HepG2 (cell line): ENCODE measurements around the gene LRRFIP2. TPM values are rescaled to one million over a fixed set of nuclear protein-coding genes. Genes with fewer than 3 reads are reported as not detected.

Experiments used
- ADNP ChIP-seq: sonication (generic); formaldehyde crosslinking; IDR thresholded peaks from 2 replicates; pipeline ENCODE4 v1.4.0; 2020; ENCODE audit warnings: missing genetic modification reagents
- ARNTL ChIP-seq: sonication (generic); formaldehyde crosslinking; IDR thresholded peaks from 2 replicates; pipeline ENCODE4 v1.4.0; 2020; ENCODE audit warnings: mild to moderate bottlenecking, missing genetic modification reagents
- ATRX ChIP-seq: sonication (generic); formaldehyde crosslinking; IDR thresholded peaks from 2 replicates; pipeline ENCODE4 v1.4.0; 2020; ENCODE audit warnings: missing genetic modification reagents, borderline replicate concordance
- BCL6 ChIP-seq: IDR thresholded peaks from 2 replicates; pipeline ENCODE4 v1.6.1; 2016; ENCODE audit warnings: missing genetic modification reagents, missing compliant biosample characterization
- CBX5 ChIP-seq: sonication (generic); formaldehyde crosslinking; IDR thresholded peaks from 2 replicates; pipeline ENCODE4 v1.4.0; 2020; ENCODE audit warnings: missing genetic modification reagents, borderline replicate concordance
- ELF4 ChIP-seq: sonication (generic); formaldehyde crosslinking; IDR thresholded peaks from 2 replicates; pipeline ENCODE4 v1.5.0; 2020; ENCODE audit warnings: missing genetic modification reagents, mild to moderate bottlenecking, moderate library complexity, borderline replicate concordance
- FOSL1 ChIP-seq: sonication (generic); formaldehyde crosslinking; IDR thresholded peaks from 2 replicates; pipeline ENCODE4 v1.9.0; 2021; ENCODE audit warnings: missing genetic modification reagents, borderline replicate concordance
- FOXA1 ChIP-seq, 2 experiments: fragments of 450-650 bp in 1 of 2; sonication (generic) in 1 of 2; formaldehyde crosslinking in 1 of 2; IDR thresholded peaks; 2 replicates each; pipeline versions ENCODE4 v1.4.0 to v1.6.1; 2016 to 2020; ENCODE audit warnings: missing genetic modification reagents in 1 of 2
- FOXA3 ChIP-seq: IDR thresholded peaks from 2 replicates; pipeline ENCODE4 v1.6.1; 2016; ENCODE audit warnings: missing genetic modification reagents, missing compliant biosample characterization
- HMG20A ChIP-seq: IDR thresholded peaks from 2 replicates; pipeline ENCODE4 v1.6.1; 2016; ENCODE audit warnings: borderline replicate concordance
- HNRNPLL ChIP-seq: fragments of 200-400 bp; formaldehyde crosslinking; IDR thresholded peaks from 2 replicates; pipeline ENCODE4 v1.6.1; 2017; ENCODE audit warnings: mild to moderate bottlenecking, low read depth, low read length; ENCODE audit not compliant: poor library complexity, severe bottlenecking
- HOXA7 ChIP-seq: sonication (generic); formaldehyde crosslinking; IDR thresholded peaks from 2 replicates; pipeline ENCODE4 v1.8.1; 2022; ENCODE audit warnings: mild to moderate bottlenecking, missing genetic modification reagents, moderate library complexity
- KDM2A ChIP-seq: sonication (generic); formaldehyde crosslinking; IDR thresholded peaks from 2 replicates; pipeline ENCODE4 v1.4.0; 2020; ENCODE audit warnings: low read depth, missing genetic modification reagents, borderline replicate concordance
- MAZ ChIP-seq, 2 experiments: sonication (generic) in 1 of 2; formaldehyde crosslinking in 1 of 2; IDR thresholded peaks; 2 replicates each; pipeline versions ENCODE4 v1.5.0 to v1.6.1; 2012 to 2020; ENCODE audit warnings: low read depth in 2 of 2, mild to moderate bottlenecking in 2 of 2, borderline replicate concordance in 1 of 2, improper control_type of control experiment in 1 of 2, low read length in 1 of 2, missing genetic modification reagents in 1 of 2, moderate library complexity in 1 of 2
- NFYB ChIP-seq: sonication (generic); formaldehyde crosslinking; IDR thresholded peaks from 2 replicates; pipeline ENCODE4 v1.4.0; 2020; ENCODE audit warnings: missing genetic modification reagents
- PHF8 ChIP-seq: sonication (generic); formaldehyde crosslinking; IDR thresholded peaks from 2 replicates; pipeline ENCODE4 v1.5.0; 2020; ENCODE audit warnings: missing genetic modification reagents
- RXRB ChIP-seq: IDR thresholded peaks from 2 replicates; pipeline ENCODE4 v1.6.1; 2016; ENCODE audit warnings: borderline replicate concordance, missing genetic modification reagents, missing compliant biosample characterization
- ZNF205 ChIP-seq: IDR thresholded peaks from 2 replicates; pipeline ENCODE4 v1.6.1; 2018; ENCODE audit warnings: missing biosample characterization, missing genetic modification reagents
- ZNF343 ChIP-seq: sonication (generic); formaldehyde crosslinking; IDR thresholded peaks from 2 replicates; pipeline ENCODE4 v1.4.0; 2020; ENCODE audit warnings: mild to moderate bottlenecking, missing genetic modification reagents
- ZNF562 ChIP-seq: sonication (generic); formaldehyde crosslinking; IDR thresholded peaks from 2 replicates; pipeline ENCODE4 v1.8.0; 2022; ENCODE audit warnings: missing genetic modification reagents, borderline replicate concordance
- ZNF777 ChIP-seq: sonication (generic); formaldehyde crosslinking; IDR thresholded peaks from 2 replicates; pipeline ENCODE4 v1.4.0; 2020; ENCODE audit warnings: missing genetic modification reagents
- ZNF792 ChIP-seq: IDR thresholded peaks from 2 replicates; pipeline ENCODE4 v1.6.1; 2016
- polyA plus RNA-seq, 8 experiments: library from polyadenylated mRNA; depleted of rRNA in 3 of 8; stranded (reverse) in 7 of 8; unstranded in 1 of 8; fragments of >200 nt; fragmentation: Illumina TruSeq in 4 of 8; extraction: Trizol in 4 of 8; gene quantifications; 2 replicates each; pipeline versions ENCODE4 v1.2.1 to v1.2.3, GENCODE V29; 2011 to 2016; ENCODE audit warnings: low read depth in 4 of 8, missing spikeins in 1 of 8, mixed read lengths in 1 of 8; ENCODE audit not compliant: insufficient read depth in 1 of 8
- total RNA-seq, 5 experiments: library from RNA; depleted of rRNA; stranded (reverse); fragments of >200 nt; fragmentation: Illumina TruSeq; extraction: Trizol; gene quantifications; 2 replicates each; pipeline ENCODE4 v1.2.3, GENCODE V29; 2016; ENCODE audit warnings: low read depth in 1 of 5
- TF ChIP-seq, protein P1 (sequence below): sonication (generic); formaldehyde crosslinking; IDR thresholded peaks from 2 replicates; pipeline ENCODE4 v1.4.0; 2020; ENCODE audit warnings: missing genetic modification reagents
- TF ChIP-seq, protein P2 (sequence below): sonication (generic); formaldehyde crosslinking; IDR thresholded peaks from 2 replicates; pipeline ENCODE4 v1.8.0; 2022; ENCODE audit warnings: mild to moderate bottlenecking, missing genetic modification reagents; ENCODE audit not compliant: insufficient replicate concordance
- TF ChIP-seq, protein P3 (sequence below): sonication (generic); formaldehyde crosslinking; IDR thresholded peaks from 2 replicates; pipeline ENCODE4 v1.4.0; 2020; ENCODE audit warnings: missing genetic modification reagents, borderline replicate concordance

Gene LRRFIP2
- total and polyA plus RNA-seq, 2 of the 13 experiments (the other 11 are each of a cell fraction or from before 2014, with no cell fraction given), result 13.5 to 32.2 TPM

DNA sequence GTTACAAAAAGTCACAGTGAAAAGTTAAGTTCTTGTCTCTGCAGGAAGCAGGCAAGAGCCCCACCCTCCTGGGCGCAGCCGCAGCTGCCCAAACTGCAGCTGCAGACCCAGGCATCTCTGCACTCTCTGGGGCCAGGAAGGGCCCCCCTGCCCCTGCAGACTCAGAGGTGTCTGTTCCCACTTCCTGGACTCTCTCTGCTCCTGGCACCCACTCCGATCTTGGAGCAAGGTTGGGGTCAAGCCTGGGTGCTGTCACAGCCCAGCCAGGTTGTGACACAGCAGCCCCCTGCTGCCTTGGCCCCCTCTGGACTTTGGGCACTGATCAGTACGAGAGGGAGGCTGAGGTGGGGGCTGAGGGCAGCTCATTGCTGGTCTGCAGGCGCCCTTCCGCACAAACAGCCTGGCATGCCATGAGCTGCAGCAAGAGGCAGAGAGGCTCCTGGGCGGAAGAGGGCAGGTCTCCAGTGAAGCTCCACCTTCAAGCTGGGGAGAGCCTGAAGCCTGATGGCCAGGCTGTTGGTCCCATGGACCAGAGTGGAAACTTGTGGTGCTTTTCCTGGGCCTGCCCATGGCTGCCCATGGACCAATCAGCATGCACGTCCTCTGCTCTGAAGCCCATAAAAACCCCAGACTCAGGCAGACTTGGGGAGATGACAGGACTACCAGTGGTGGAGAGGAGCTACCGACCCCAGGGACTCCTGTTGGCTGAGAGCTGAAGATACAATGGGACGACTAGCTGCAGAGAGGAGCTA lies 42.9 kb upstream of the LRRFIP2 start (continued):
- TF ChIP-seq, protein P1, sequence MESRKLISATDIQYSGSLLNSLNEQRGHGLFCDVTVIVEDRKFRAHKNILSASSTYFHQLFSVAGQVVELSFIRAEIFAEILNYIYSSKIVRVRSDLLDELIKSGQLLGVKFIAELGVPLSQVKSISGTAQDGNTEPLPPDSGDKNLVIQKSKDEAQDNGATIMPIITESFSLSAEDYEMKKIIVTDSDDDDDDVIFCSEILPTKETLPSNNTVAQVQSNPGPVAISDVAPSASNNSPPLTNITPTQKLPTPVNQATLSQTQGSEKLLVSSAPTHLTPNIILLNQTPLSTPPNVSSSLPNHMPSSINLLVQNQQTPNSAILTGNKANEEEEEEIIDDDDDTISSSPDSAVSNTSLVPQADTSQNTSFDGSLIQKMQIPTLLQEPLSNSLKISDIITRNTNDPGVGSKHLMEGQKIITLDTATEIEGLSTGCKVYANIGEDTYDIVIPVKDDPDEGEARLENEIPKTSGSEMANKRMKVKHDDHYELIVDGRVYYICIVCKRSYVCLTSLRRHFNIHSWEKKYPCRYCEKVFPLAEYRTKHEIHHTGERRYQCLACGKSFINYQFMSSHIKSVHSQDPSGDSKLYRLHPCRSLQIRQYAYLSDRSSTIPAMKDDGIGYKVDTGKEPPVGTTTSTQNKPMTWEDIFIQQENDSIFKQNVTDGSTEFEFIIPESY (CRISPR knock-in tag), result peak; percentile 11; the same call in 1 of the 2 replicates
- TF ChIP-seq HMG20A (CRISPR knock-in tag) (peak; percentile 53; the same call in 1 of the 2 replicates), PHF8 (CRISPR knock-in tag) (peak; percentile 57), ZNF777 (CRISPR knock-in tag) (no peak), ELF4 (0 out of 2 replicates have a peak, but pooled peaks have one; percentile 75), BCL6 (CRISPR knock-in tag) (peak; percentile 62), HOXA7 (no peak), ARNTL (CRISPR knock-in tag) (no peak), NFYB (CRISPR knock-in tag) (peak; percentile 71), CBX5 (CRISPR knock-in tag) (0 out of 2 replicates have a peak, but pooled peaks have one; percentile 35), HNRNPLL (peak; percentile 40), KDM2A (CRISPR knock-in tag) (peak; percentile 66), FOXA3 (CRISPR knock-in tag) (peak; percentile 37; the same call in 1 of the 2 replicates), ZNF562 (CRISPR knock-in tag) (no peak), ZNF343 (CRISPR knock-in tag) (peak; percentile 88), ADNP (CRISPR knock-in tag) (no peak), FOSL1 (CRISPR knock-in tag) (no peak), FOXA1 (IDR thresholded peaks at IDR 0.05) (no peak), FOXA1 (CRISPR knock-in tag; IDR thresholded peaks at IDR 0.05) (no peak), ZNF205 (CRISPR knock-in tag) (peak; percentile 83; the same call in 1 of the 2 replicates), MAZ (IDR thresholded peaks at IDR 0.05; ENCODE audit: borderline replicate concordance, low read depth, low read length) (peak; percentile 87), MAZ (CRISPR knock-in tag; IDR thresholded peaks at IDR 0.05; ENCODE audit: low read depth) (peak; percentile 79), RXRB (CRISPR knock-in tag) (peak; percentile 72; the same call in 1 of the 2 replicates), ATRX (CRISPR knock-in tag) (no peak), ZNF792 (peak; percentile 35; the same call in 1 of the 2 replicates)
- TF ChIP-seq, protein P2, sequence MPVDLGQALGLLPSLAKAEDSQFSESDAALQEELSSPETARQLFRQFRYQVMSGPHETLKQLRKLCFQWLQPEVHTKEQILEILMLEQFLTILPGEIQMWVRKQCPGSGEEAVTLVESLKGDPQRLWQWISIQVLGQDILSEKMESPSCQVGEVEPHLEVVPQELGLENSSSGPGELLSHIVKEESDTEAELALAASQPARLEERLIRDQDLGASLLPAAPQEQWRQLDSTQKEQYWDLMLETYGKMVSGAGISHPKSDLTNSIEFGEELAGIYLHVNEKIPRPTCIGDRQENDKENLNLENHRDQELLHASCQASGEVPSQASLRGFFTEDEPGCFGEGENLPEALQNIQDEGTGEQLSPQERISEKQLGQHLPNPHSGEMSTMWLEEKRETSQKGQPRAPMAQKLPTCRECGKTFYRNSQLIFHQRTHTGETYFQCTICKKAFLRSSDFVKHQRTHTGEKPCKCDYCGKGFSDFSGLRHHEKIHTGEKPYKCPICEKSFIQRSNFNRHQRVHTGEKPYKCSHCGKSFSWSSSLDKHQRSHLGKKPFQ (CRISPR knock-in tag), result no peak
- TF ChIP-seq, protein P3, sequence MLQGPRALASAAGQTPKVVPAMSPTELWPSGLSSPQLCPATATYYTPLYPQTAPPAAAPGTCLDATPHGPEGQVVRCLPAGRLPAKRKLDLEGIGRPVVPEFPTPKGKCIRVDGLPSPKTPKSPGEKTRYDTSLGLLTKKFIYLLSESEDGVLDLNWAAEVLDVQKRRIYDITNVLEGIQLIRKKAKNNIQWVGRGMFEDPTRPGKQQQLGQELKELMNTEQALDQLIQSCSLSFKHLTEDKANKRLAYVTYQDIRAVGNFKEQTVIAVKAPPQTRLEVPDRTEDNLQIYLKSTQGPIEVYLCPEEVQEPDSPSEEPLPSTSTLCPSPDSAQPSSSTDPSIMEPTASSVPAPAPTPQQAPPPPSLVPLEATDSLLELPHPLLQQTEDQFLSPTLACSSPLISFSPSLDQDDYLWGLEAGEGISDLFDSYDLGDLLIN, result 0 out of 2 replicates have a peak, but pooled peaks have one; percentile 22
